Choroid plexus epithelial cell (primary cell): ENCODE results near the gene NUCKS1.

Source experiments
- DNase-seq: peaks from one replicate; pipeline ENCODE4 v3.0.0-alpha.2; 2010; ENCODE audit warnings: low read depth
- H3K4me3 ChIP-seq: 2 replicates; pipeline ENCODE4 v1.5.1; 2011; ENCODE audit warnings: low read depth, mild to moderate bottlenecking, control low read depth, low read length, moderate library complexity
- CTCF ChIP-seq: conservative IDR thresholded peaks from 2 replicates; pipeline ENCODE4 v1.5.1; 2011; ENCODE audit warnings: low read depth, mild to moderate bottlenecking, control low read depth, inconsistent platforms, low read length, moderate library complexity

NUCKS1 gene

DNA sequence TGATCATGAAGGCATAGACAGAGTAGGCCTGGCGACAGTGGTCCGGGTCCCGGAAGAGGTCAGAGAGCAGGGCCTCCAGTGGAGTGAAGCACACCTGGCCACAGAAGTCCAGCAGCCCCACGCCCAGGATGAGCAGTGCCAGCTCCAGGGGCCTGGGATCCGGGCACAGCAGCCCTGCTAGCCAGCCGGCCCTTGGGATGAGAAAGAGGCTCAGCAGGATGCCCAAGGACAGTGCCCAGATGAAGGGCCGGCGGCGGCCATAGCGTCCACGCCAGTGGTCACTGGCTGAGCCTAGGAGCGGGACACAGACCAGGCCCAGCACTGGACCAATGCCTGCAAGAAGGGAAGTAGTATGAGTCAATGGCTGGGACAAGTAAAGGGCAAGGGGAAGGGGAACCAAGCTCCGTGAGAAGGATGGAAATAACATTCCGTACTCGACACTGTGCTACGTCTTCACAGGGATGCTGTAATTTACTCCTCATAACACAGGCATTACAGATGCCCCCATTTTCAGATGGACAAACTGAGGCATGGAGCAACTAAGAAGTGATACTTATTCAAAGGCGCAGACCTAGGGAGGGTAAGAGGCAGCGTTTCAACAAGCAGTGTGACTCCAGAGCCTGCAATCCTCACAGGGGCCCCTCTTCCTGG is 86.6 kb downstream of the NUCKS1 start:
- DNase-seq = no peak
- no peak overlapping the region for H3K4me3 ChIP-seq

More for the DNA sequence above, 86.6 kb downstream of the NUCKS1 start:
- no peak for TF ChIP-seq CTCF
